WTC11 (cell line): ENCODE results near the gene ARHGAP45. TPM values are rescaled to one million over a fixed set of nuclear protein-coding genes. Genes with fewer than 3 reads are reported as not detected.

Experiments used
- ATAC-seq: fragments of 200-7000 bp; cut with Tn5 transposase; 2 replicates; pipeline ENCODE4 v1.10.0; 2021; ENCODE audit warnings: mild to moderate bottlenecking, moderate library complexity
- CTCF ChIA-PET: fragments of 300-600 bp; sonication (Branson Sonifier 250); formaldehyde crosslinking; loops from one replicate; lab custom pipeline; 2021; ENCODE audit warnings: antibody characterized with exemption; lab: Charles Lee
- POLR2A ChIA-PET: fragments of 350-600 bp; sonication (Branson Sonifier 250); formaldehyde crosslinking; loops from one replicate; lab custom pipeline; 2021; ENCODE audit warnings: antibody characterized with exemption; lab: Charles Lee
- DNase-seq: peaks from one replicate; pipeline ENCODE4 v3.0.0; 2021; ENCODE audit warnings: low spot score
- H3K27ac Mint-ChIP-seq: 2 replicates; pipeline ENCODE4 v1.8.0; 2021; ENCODE audit warnings: mixed read lengths
- H3K27me3 Mint-ChIP-seq: 2 replicates; pipeline ENCODE4 v1.8.0; 2021; ENCODE audit warnings: low read depth, mild to moderate bottlenecking, moderate library complexity, mixed read lengths
- H3K36me3 Mint-ChIP-seq: 2 replicates; pipeline ENCODE4 v1.8.0; 2021; ENCODE audit warnings: mixed read lengths
- H3K4me1 Mint-ChIP-seq: 2 replicates; pipeline ENCODE4 v1.8.0; 2022; ENCODE audit warnings: mixed read lengths
- H3K4me3 Mint-ChIP-seq: 2 replicates; pipeline ENCODE4 v1.8.0; 2021; ENCODE audit warnings: mild to moderate bottlenecking, moderate library complexity, mixed read lengths
- H3K9me3 Mint-ChIP-seq: 2 replicates; pipeline ENCODE4 v1.8.0; 2021; ENCODE audit warnings: mixed read lengths
- ATF1 ChIP-seq: sonication (generic); formaldehyde crosslinking; IDR thresholded peaks from 2 replicates; pipeline ENCODE4 v1.8.1; 2023; ENCODE audit warnings: mild to moderate bottlenecking, moderate library complexity, missing genetic modification reagents
- CREB1 ChIP-seq: sonication (generic); formaldehyde crosslinking; IDR thresholded peaks from 2 replicates; pipeline ENCODE4 v1.8.0; 2023; ENCODE audit warnings: mild to moderate bottlenecking, missing genetic modification reagents
- ESRRA ChIP-seq: sonication (generic); formaldehyde crosslinking; IDR thresholded peaks from 2 replicates; pipeline ENCODE4 v1.8.1; 2022; ENCODE audit warnings: mild to moderate bottlenecking, missing genetic modification reagents, borderline replicate concordance
- FOXP1 ChIP-seq: sonication (generic); formaldehyde crosslinking; IDR thresholded peaks from 2 replicates; pipeline ENCODE4 v1.8.0; 2022; ENCODE audit warnings: missing genetic modification reagents, mild to moderate bottlenecking, moderate library complexity, borderline replicate concordance
- HMGA2 ChIP-seq: fragments of 250-450 bp; sonication (Bioruptor Pico); IDR thresholded peaks from 2 replicates; pipeline ENCODE4 v1.4.0; 2021; ENCODE audit warnings: mild to moderate bottlenecking, moderate library complexity
- HMGXB4 ChIP-seq: sonication (generic); formaldehyde crosslinking; IDR thresholded peaks from 2 replicates; pipeline ENCODE4 v1.8.1; 2023; ENCODE audit warnings: mild to moderate bottlenecking, moderate library complexity, missing genetic modification reagents
- JUN ChIP-seq: sonication (generic); formaldehyde crosslinking; IDR thresholded peaks from 2 replicates; pipeline ENCODE4 v1.8.0; 2023; ENCODE audit warnings: mild to moderate bottlenecking, missing genetic modification reagents
- MLX ChIP-seq: sonication (generic); formaldehyde crosslinking; IDR thresholded peaks from 2 replicates; pipeline ENCODE4 v1.8.1; 2023; ENCODE audit warnings: mild to moderate bottlenecking, missing genetic modification reagents, moderate library complexity
- MXD4 ChIP-seq: fragments of 250-450 bp; sonication (Bioruptor Pico); IDR thresholded peaks from 2 replicates; pipeline ENCODE4 v1.8.0; 2021; ENCODE audit warnings: mild to moderate bottlenecking, moderate library complexity, borderline replicate concordance
- OVOL2 ChIP-seq: fragments of 250-450 bp; sonication (Bioruptor Pico); IDR thresholded peaks from 2 replicates; pipeline ENCODE4 v1.9.0; 2021; ENCODE audit warnings: mild to moderate bottlenecking, borderline replicate concordance
- PREB ChIP-seq: sonication (generic); formaldehyde crosslinking; IDR thresholded peaks from 2 replicates; pipeline ENCODE4 v1.8.1; 2022; ENCODE audit warnings: mild to moderate bottlenecking, missing genetic modification reagents, moderate library complexity, borderline replicate concordance
- PRRX2 ChIP-seq: fragments of 250-450 bp; sonication (Bioruptor Pico); IDR thresholded peaks from 2 replicates; pipeline ENCODE4 v1.8.0; 2021; ENCODE audit warnings: mild to moderate bottlenecking
- RELA ChIP-seq: sonication (generic); formaldehyde crosslinking; IDR thresholded peaks from 2 replicates; pipeline ENCODE4 v1.8.1; 2022; ENCODE audit warnings: missing genetic modification reagents, mild to moderate bottlenecking, borderline replicate concordance
- SMAD3 ChIP-seq: sonication (generic); formaldehyde crosslinking; IDR thresholded peaks from 2 replicates; pipeline ENCODE4 v1.8.0; 2022; ENCODE audit warnings: missing genetic modification reagents, mild to moderate bottlenecking, borderline replicate concordance
- SMAD4 ChIP-seq: sonication (generic); formaldehyde crosslinking; IDR thresholded peaks from 2 replicates; pipeline ENCODE4 v1.8.0; 2022; ENCODE audit warnings: mild to moderate bottlenecking, missing genetic modification reagents
- SP1 ChIP-seq: sonication (generic); formaldehyde crosslinking; conservative IDR thresholded peaks from 2 replicates; pipeline ENCODE4 v1.8.1; 2022; ENCODE audit warnings: missing genetic modification reagents
- TEAD4 ChIP-seq: sonication (generic); formaldehyde crosslinking; IDR thresholded peaks from 2 replicates; pipeline ENCODE4 v1.8.0; 2022; ENCODE audit warnings: mild to moderate bottlenecking, missing genetic modification reagents
- TP53 ChIP-seq: sonication (generic); formaldehyde crosslinking; IDR thresholded peaks from 2 replicates; pipeline ENCODE4 v1.8.1; 2023; ENCODE audit warnings: mild to moderate bottlenecking, missing genetic modification reagents
- USF1 ChIP-seq: sonication (generic); formaldehyde crosslinking; IDR thresholded peaks from 2 replicates; pipeline ENCODE4 v1.8.0; 2022; ENCODE audit warnings: mild to moderate bottlenecking, missing genetic modification reagents
- ZNF121 ChIP-seq: sonication (generic); formaldehyde crosslinking; IDR thresholded peaks from 2 replicates; pipeline ENCODE4 v1.8.0; 2023; ENCODE audit warnings: missing genetic modification reagents
- ZNF138 ChIP-seq: sonication (generic); formaldehyde crosslinking; conservative IDR thresholded peaks from 2 replicates; pipeline ENCODE4 v1.8.1; 2022; ENCODE audit warnings: mild to moderate bottlenecking, moderate library complexity, missing genetic modification reagents
- ZNF263 ChIP-seq: sonication (generic); formaldehyde crosslinking; IDR thresholded peaks from 2 replicates; pipeline ENCODE4 v1.8.1; 2022; ENCODE audit warnings: low read depth, mild to moderate bottlenecking, moderate library complexity, missing genetic modification reagents
- total RNA-seq: library from RNA; stranded (reverse); gene quantifications from 3 replicates; pipeline ENCODE4 v1.2.3, GENCODE V29; 2021
- TF ChIP-seq, protein P1 (sequence below): sonication (generic); formaldehyde crosslinking; IDR thresholded peaks from 2 replicates; pipeline ENCODE4 v1.8.1; 2022; ENCODE audit warnings: low read depth, mild to moderate bottlenecking, moderate library complexity, missing genetic modification reagents, borderline replicate concordance

Gene ARHGAP45
- total RNA-seq, 1 experiment from 2014 or later, result 40.9 TPM

DNA sequence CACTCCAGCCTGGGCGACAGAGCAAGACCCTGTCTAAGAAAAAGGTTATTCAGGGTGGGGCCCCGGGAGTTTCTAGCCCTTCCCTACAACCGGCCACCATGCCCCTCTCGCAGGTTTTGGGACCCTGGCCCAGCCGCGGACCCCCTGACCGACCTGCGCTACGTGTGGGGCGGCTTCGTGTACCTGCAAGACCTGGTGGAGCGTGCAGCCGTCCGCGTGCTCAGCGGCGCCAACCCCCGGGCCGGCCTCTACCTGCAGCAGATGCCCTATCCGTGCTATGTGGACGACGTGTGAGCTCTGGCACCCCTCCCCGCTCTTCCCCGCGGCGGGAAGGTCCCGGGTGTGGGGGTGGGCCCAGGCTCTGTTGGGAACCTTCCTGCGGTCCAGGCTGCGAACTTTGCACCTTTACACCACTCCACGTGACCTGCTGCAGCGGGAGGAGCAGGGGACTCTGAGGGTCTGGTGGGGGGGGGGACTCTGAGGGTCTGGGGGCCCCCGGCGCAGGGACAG lies 20.8 kb upstream of the ARHGAP45 start:
- ChIA-PET POLR2A (no interaction called here), CTCF (interaction anchor here (1.1 to 3.2 kb wide), 6 partner anchors 20 to 127 kb away, joined by 3 to 17 read pairs (median 4); partner anchors contain the start of genes ARHGAP45 and WDR18)
- DNase-seq (no peak), ATAC-seq (no peak)
- no peak for TF ChIP-seq PRRX2 (CRISPR knock-in tag)
- no peak for TF ChIP-seq SP1
- no peak for TF ChIP-seq PREB (CRISPR knock-in tag)
- no peak for TF ChIP-seq ZNF138 (CRISPR knock-in tag)
- TF ChIP-seq MLX (CRISPR knock-in tag), result no peak
- TF ChIP-seq, protein P1, sequence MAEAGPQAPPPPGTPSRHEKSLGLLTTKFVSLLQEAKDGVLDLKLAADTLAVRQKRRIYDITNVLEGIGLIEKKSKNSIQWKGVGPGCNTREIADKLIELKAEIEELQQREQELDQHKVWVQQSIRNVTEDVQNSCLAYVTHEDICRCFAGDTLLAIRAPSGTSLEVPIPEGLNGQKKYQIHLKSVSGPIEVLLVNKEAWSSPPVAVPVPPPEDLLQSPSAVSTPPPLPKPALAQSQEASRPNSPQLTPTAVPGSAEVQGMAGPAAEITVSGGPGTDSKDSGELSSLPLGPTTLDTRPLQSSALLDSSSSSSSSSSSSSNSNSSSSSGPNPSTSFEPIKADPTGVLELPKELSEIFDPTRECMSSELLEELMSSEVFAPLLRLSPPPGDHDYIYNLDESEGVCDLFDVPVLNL (CRISPR knock-in tag), result no peak
- no peak for TF ChIP-seq SMAD3 (CRISPR knock-in tag)
- no peak overlapping the region for H3K4me3 Mint-ChIP-seq
- no peaks in the 10 kb centered on the region for H3K4me1 Mint-ChIP-seq
- peaks cover 3% of the 10 kb centered on the region; the same call in 1 of the 2 replicates for H3K36me3 Mint-ChIP-seq
- H3K27ac Mint-ChIP-seq, result no peak overlapping the region
- no peaks in the 10 kb centered on the region for H3K27me3 Mint-ChIP-seq
- no peaks in the 10 kb centered on the region for H3K9me3 Mint-ChIP-seq

DNA sequence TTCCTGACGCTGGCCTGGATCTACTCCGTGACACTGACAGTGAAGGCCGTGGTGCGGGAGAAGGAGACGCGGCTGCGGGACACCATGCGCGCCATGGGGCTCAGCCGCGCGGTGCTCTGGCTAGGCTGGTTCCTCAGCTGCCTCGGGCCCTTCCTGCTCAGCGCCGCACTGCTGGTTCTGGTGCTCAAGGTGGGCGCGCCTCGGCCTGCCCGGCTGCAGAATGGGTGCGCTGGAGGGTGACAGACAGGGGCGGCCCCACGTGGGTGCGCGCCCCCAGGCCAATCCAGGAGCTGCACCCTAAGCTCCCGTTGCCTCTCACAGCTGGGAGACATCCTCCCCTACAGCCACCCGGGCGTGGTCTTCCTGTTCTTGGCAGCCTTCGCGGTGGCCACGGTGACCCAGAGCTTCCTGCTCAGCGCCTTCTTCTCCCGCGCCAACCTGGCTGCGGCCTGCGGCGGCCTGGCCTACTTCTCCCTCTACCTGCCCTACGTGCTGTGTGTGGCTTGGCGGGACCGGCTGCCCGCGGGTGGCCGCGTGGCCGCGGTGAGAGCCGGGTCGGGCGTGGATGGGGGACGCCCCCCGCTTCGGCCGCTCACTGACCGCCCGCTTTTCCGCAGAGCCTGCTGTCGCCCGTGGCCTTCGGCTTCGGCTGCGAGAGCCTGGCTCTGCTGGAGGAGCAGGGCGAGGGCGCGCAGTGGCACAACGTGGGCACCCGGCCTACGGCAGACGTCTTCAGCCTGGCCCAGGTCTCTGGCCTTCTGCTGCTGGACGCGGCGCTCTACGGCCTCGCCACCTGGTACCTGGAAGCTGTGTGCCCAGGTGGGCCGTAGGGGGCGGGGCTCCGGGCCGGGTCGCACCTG lies 19.9 kb upstream of the ARHGAP45 start:
- H3K9me3 Mint-ChIP-seq, result no peaks in the 10 kb centered on the region
- H3K36me3 Mint-ChIP-seq, result peaks cover 5% of the 10 kb centered on the region; the same call in 1 of the 2 replicates
- no peak overlapping the region for H3K4me3 Mint-ChIP-seq
- no peak for TF ChIP-seq SMAD4 (CRISPR knock-in tag)
- no peak for TF ChIP-seq JUN (CRISPR knock-in tag)
- TF ChIP-seq FOXP1, result no peak
- no peak for TF ChIP-seq OVOL2 (CRISPR knock-in tag)
- TF ChIP-seq SP1, result no peak
- TF ChIP-seq ZNF121 (CRISPR knock-in tag), result no peak
- no peak for TF ChIP-seq ATF1 (CRISPR knock-in tag)
- TF ChIP-seq CREB1 (CRISPR knock-in tag), result no peak
- no peak for TF ChIP-seq MXD4 (CRISPR knock-in tag)
- TF ChIP-seq HMGA2 (CRISPR knock-in tag), result no peak
- TF ChIP-seq TP53 (CRISPR knock-in tag), result no peak
- no peak for TF ChIP-seq HMGXB4 (CRISPR knock-in tag)
- TF ChIP-seq RELA (CRISPR knock-in tag), result no peak
- no peak for TF ChIP-seq ESRRA (CRISPR knock-in tag)
- TF ChIP-seq USF1, result no peak
- no peak for TF ChIP-seq TEAD4 (CRISPR knock-in tag)
- TF ChIP-seq ZNF263 (CRISPR knock-in tag), result no peak
- no peaks in the 10 kb centered on the region for H3K4me1 Mint-ChIP-seq
- H3K27me3 Mint-ChIP-seq, result no peaks in the 10 kb centered on the region
- DNase-seq (no peak), ATAC-seq (no peak)
- no peak overlapping the region for H3K27ac Mint-ChIP-seq
- ChIA-PET CTCF (interaction anchor here (0.7 to 3.2 kb wide), 5 partner anchors 19 to 219 kb away, joined by 3 to 18 read pairs (median 3); partner anchors contain the start of gene ARHGAP45), POLR2A (interaction anchor here (1.3 kb wide), 1 partner anchor 21 kb away, joined by 3 read pairs; the partner anchor contains the start of gene CNN2)
